Measurements from ENCODE around the gene ADK.

ADK gene

DNA sequence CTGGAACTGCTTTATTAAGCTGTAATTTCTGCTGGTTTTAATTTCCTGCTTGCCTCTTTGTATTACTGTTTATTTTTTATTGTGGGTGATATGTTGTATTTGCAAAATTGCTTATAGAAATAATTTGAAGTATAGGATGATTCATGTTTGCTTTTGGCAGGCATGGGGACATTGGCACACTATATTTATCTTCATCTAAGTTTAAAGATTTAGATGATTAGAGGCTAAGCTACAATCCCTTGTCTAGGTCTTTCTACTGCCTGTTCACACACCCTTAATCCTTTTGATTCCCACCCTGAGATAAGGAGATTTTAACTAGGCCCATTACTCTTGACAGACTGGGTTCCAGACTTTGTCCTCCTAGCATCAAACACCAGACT lies 492.6 kb downstream of the ADK start:
- H3K4me3 ChIP-seq: no peak overlapping the region
- H3K27ac ChIP-seq: no peak overlapping the region
- DNase-seq (ENCODE audit: low spot score): no peak
- no peak for TF ChIP-seq CTCF (IDR thresholded peaks at IDR 0.05)

DNA sequence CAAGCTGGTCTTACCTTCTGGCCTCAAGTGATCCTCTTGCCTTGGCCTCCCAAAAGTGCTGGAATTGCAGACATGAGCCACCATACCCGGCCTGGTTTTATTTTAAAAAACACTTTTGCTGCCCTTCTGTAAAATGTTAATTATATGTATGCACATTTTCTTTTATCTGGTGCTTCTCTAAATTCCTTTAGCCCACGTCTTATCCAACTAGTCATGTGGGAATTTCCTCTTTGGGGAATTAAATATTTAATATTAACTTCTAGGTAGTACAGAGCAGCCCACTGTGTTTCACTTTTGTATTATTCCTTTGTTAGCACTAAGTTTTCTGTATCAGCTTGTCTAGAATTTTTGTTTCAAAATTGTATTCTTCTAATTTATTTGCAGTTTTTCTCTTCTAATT lies 493.7 kb downstream of the ADK start:
- Histone ChIP-seq H3K27ac (no peak overlapping the region), H3K4me3 (no peak overlapping the region)
- no peak for DNase-seq (ENCODE audit: low spot score)
- TF ChIP-seq CTCF (IDR thresholded peaks at IDR 0.05): no peak

DNA sequence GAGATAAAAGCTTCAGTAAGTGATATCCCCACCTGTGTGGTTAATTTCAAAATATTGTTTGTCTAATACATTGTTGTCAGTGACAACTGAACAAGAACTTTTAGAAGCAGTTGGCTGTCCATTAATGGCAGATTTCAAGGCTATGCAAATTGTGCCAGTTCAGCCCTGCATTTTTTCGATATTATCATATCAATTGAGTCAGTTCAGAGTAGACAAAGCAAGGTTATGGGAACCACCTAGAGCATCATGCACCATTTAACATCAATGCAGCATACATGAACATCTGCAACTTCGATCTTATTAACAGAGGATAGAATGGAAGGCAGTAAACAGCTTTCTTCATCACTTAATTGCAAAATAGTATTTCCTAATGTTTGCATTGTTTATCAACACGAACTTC lies 494.7 kb downstream of the ADK start:
- DNase-seq (ENCODE audit: low spot score): no peak
- H3K4me3 ChIP-seq: no peak overlapping the region
- TF ChIP-seq CTCF (IDR thresholded peaks at IDR 0.05): no peak
- H3K27ac ChIP-seq: no peak overlapping the region

- no peak for TF ChIP-seq CTCF (IDR thresholded peaks at IDR 0.05)
- DNase-seq (ENCODE audit: low spot score): no peak
- H3K27ac ChIP-seq: no peak overlapping the region
Measured at GRCh38 chr10:74650613-74651012, 499.6 kb downstream of the ADK start.

DNA sequence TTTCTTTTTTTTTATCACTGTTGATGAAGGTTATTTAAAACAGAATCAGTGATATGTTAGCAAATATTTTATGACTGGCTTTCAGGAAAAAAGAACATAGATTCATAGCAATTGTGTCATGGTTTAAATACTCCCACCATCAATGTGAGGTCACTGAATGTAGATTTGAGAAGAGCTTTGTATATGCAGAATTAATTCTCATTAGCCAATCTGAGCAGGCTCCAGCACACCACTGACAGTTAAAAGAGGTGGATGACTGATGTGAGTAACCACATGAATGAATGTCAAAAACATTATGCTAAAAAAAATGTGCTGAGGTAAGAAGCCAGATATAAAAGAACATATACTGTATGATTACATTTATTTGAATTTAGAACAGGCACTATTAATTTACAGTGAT lies 500.5 kb downstream of the ADK start:
- Histone ChIP-seq H3K27ac (no peak overlapping the region), H3K4me3 (no peak overlapping the region)
- TF ChIP-seq CTCF (IDR thresholded peaks at IDR 0.05): no peak
- no peak for DNase-seq (ENCODE audit: low spot score)

More at GRCh38 chr10:74650613-74651012, 499.6 kb downstream of the ADK start:
- H3K4me3 ChIP-seq: no peak overlapping the region

DNA sequence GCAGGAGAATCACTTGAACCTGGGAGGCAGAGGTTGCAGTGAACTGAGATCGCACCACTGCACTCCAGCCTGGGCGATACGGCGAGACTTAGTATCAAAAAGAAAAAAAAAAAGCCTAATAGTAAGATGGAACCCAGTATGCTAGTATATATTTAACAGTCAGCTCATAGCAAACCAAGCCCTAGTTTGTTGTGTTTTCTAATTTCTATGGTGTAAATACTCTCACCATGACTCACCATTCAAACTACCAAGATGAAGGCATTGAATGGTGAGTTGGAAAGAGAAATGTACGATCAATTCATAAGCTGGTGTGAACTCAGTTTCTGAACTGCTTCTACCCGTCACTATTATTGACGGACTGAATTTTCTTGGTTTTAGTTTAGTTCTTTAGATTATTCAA lies 501.6 kb downstream of the ADK start:
- DNase-seq (ENCODE audit: low spot score): no peak
- H3K27ac ChIP-seq: no peak overlapping the region
- TF ChIP-seq CTCF (IDR thresholded peaks at IDR 0.05): no peak
- no peak overlapping the region for H3K4me3 ChIP-seq

- no peak for DNase-seq (ENCODE audit: low spot score)
- no peak for TF ChIP-seq CTCF (IDR thresholded peaks at IDR 0.05)
- Histone ChIP-seq H3K27ac (no peak overlapping the region), H3K4me3 (no peak overlapping the region)
Measured at GRCh38 chr10:74658511-74658910, 507.5 kb downstream of the ADK start.

Measured in coronary artery (tissue), 2 donors.